GM12873 (cell line): ENCODE results near the gene C1QA.

Experiments
- CTCF ChIP-seq: IDR thresholded peaks from 2 replicates; pipeline ENCODE4 v1.5.1; 2012; ENCODE audit warnings: low read depth, mild to moderate bottlenecking, moderate library complexity, low read length, control low read depth; ENCODE audit not compliant: insufficient read depth; ENCODE audit errors: missing control alignments

The C1QA gene

GRCh38 chr1:22635436-22635835 is 992 bp upstream of the C1QA start:
- no peak for TF ChIP-seq CTCF

- TF ChIP-seq CTCF: no peak
Measured at GRCh38 chr1:22636927-22637326, 499 bp downstream of the C1QA start.

GRCh38 chr1:22637907-22638445 is 1.5 kb downstream of the C1QA start:
- TF ChIP-seq CTCF: no peak

- no peak for TF ChIP-seq CTCF
Measured at GRCh38 chr1:22638476-22639234, 2.2 kb downstream of the C1QA start.

GRCh38 chr1:22639286-22639685 is 2.9 kb downstream of the C1QA start:
- TF ChIP-seq CTCF: no peak

- TF ChIP-seq CTCF: no peak
Measured at GRCh38 chr1:22641247-22641646, 4.8 kb downstream of the C1QA start.

GRCh38 chr1:22641906-22642636 is 5.6 kb downstream of the C1QA start:
- TF ChIP-seq CTCF: peak; percentile 88
